PFSK-1 (cell line): ENCODE results near the gene BTRC.

Experiments used
- FOXP2 ChIP-seq: optimal IDR thresholded peaks from 2 replicates; pipeline ENCODE3; 2011; ENCODE audit warnings: borderline replicate concordance, control low read depth, inconsistent platforms; ENCODE audit not compliant: insufficient read depth; ENCODE audit errors: extremely low read length, extremely low read depth
- POLR2AphosphoS5 ChIP-seq: IDR thresholded peaks from 2 replicates; pipeline ENCODE4 v1.6.1; 2012; ENCODE audit warnings: low read depth, mild to moderate bottlenecking, control low read depth, low read length, moderate library complexity
- REST ChIP-seq, 2 experiments: IDR thresholded peaks; 2 replicates each; pipeline versions ENCODE4 v1.6.1 to v1.8.0; 2011 to 2012; ENCODE audit warnings: low read depth in 2 of 2, low read length in 2 of 2, control low read depth in 1 of 2, inconsistent platforms in 1 of 2, mild to moderate bottlenecking in 1 of 2, moderate library complexity in 1 of 2; ENCODE audit not compliant: insufficient read depth in 1 of 2
- SIN3A ChIP-seq: IDR thresholded peaks from 2 replicates; pipeline ENCODE4 v1.6.1; 2012; ENCODE audit warnings: mild to moderate bottlenecking, low read length, moderate library complexity, borderline replicate concordance; ENCODE audit not compliant: insufficient read depth
- TAF1 ChIP-seq: IDR thresholded peaks from 2 replicates; pipeline ENCODE4 v1.6.1; 2012; ENCODE audit warnings: low read length, control low read depth, borderline replicate concordance; ENCODE audit not compliant: insufficient read depth

BTRC gene

GRCh38 chr10:101364721-101365120, 10.8 kb downstream of the BTRC start:
- TF ChIP-seq TAF1 (no peak), SIN3A (no peak), REST (IDR thresholded peaks at IDR 0.05; ENCODE audit: insufficient read depth in 1 of 2, low read depth in 2 of 2, low read length in 2 of 2) (no peak), POLR2AphosphoS5 (no peak), FOXP2 (no peak)

- TF ChIP-seq REST (IDR thresholded peaks at IDR 0.05; ENCODE audit: insufficient read depth in 1 of 2, low read depth in 2 of 2, low read length in 2 of 2) (no peak), FOXP2 (no peak), SIN3A (no peak), POLR2AphosphoS5 (no peak), TAF1 (no peak)
Measured at GRCh38 chr10:101367569-101368453, 13.8 kb downstream of the BTRC start.

GRCh38 chr10:101373063-101373462, 19.1 kb downstream of the BTRC start:
- no peak for TF ChIP-seq SIN3A
- no peak for TF ChIP-seq POLR2AphosphoS5
- no peak for TF ChIP-seq FOXP2
- TF ChIP-seq TAF1, result no peak
- no peak for TF ChIP-seq REST (IDR thresholded peaks at IDR 0.05; ENCODE audit: insufficient read depth in 1 of 2, low read depth in 2 of 2, low read length in 2 of 2)

- TF ChIP-seq REST (IDR thresholded peaks at IDR 0.05; ENCODE audit: insufficient read depth in 1 of 2, low read depth in 2 of 2, low read length in 2 of 2), result no peak
- TF ChIP-seq FOXP2, result no peak
- TF ChIP-seq POLR2AphosphoS5, result no peak
- TF ChIP-seq SIN3A, result no peak
- no peak for TF ChIP-seq TAF1
Measured at GRCh38 chr10:101375076-101375475, 21.1 kb downstream of the BTRC start.
